ENCODE measurements around the gene AJM1.

DNA sequence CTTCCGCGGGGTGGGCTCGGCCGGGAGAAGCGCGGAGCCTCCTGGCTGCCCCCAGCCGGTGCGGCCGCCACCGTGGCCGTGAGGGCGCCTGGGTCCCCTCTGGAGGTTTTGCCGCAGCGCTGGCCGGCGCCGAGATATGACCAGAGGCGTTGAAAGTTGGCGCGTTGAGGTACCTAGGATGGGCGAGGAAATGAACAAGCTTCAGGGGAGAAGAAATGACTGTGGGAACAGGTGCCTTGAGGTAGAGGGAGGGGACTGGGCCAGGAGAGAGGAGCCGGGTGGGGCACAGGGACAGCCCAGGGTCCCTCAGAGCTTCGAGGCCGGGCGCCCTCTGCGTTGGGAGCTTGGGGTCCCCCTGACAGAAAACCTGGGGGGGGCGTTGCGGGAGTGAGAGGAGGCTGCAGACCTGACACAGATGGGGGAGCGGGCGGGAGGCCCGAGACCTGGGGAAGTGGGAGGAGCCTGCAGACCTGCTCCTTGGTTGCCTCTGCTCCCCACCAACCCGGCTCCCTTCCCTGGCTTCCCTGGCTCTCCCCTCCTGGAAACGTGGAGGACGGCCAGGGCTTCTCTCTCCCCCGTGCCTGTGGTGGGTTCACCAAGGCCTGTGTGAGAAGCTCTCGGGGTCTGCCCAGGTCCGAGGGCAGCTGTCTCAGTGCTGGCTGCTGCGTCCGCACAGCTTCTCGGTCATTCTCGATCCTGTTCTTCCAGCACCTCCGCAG is 20.3 kb upstream of the AJM1 start:
- TF ChIP-seq CTCF (conservative IDR thresholded peaks at IDR 0.05) (no peak), EZH2 (IDR thresholded peaks at IDR 0.05; ENCODE audit: low read depth) (no peak)

Data from PC-9 (cell line).